HUES6 (cell line): Measurements from ENCODE around the gene NOVA2.

Source experiments
- H3K27ac ChIP-seq: 2 replicates; pipeline ENCODE4 v1.7.0; 2013; ENCODE audit warnings: low read depth, mild to moderate bottlenecking, low read length, inconsistent platforms
- H3K27me3 ChIP-seq: 2 replicates; pipeline ENCODE4 v1.6.1; 2013; ENCODE audit warnings: low read length; ENCODE audit not compliant: control insufficient read depth, insufficient read depth
- H3K36me3 ChIP-seq: 2 replicates; pipeline ENCODE4 v1.6.1; 2013; ENCODE audit warnings: low read length; ENCODE audit not compliant: control insufficient read depth, insufficient read depth
- H3K4me1 ChIP-seq: 2 replicates; pipeline ENCODE4 v1.6.1; 2013; ENCODE audit warnings: low read length; ENCODE audit not compliant: control insufficient read depth, insufficient read depth
- H3K4me3 ChIP-seq: 2 replicates; pipeline ENCODE4 v1.5.1; 2013; ENCODE audit warnings: low read depth, low read length
- H3K9ac ChIP-seq: one replicate; pipeline ENCODE4 v1.6.1; 2013; ENCODE audit warnings: mild to moderate bottlenecking, low read length
- H3K9me3 ChIP-seq: 2 replicates; pipeline ENCODE4 v1.6.1; 2013; ENCODE audit warnings: low read depth, low read length; ENCODE audit not compliant: control insufficient read depth, insufficient read depth

The NOVA2 gene

GRCh38 chr19:45973553-45974338, at the start of gene NOVA2:
Gene NOVA2, minus strand, starts transcription at chr19:45973865. Its CDS starts 514 bp downstream, at chr19:45973351.
- no peak within 1 kb of the TSS for H3K9ac ChIP-seq

GRCh38 chr19:46023311-46023779, 49.7 kb upstream of the NOVA2 start:
- no peaks in the 10 kb centered on the region for H3K27me3 ChIP-seq

More at GRCh38 chr19:45973553-45974338, at the start of gene NOVA2:
- H3K9me3 ChIP-seq, result no peaks in the 10 kb centered on the region
- H3K4me1 ChIP-seq, result peaks cover 9% of the 10 kb centered on the region; the same call in 1 of the 2 replicates
- H3K4me3 ChIP-seq, result peak within 1 kb of the TSS; percentile 70
- H3K36me3 ChIP-seq, result no peaks in the 10 kb centered on the region
- no peak within 1 kb of the TSS for H3K27ac ChIP-seq
- peaks cover 69% of the 10 kb centered on the region for H3K27me3 ChIP-seq

GRCh38 chr19:46022431-46023310, 49.0 kb upstream of the NOVA2 start, which contains the start of gene PGLYRP1:
Gene PGLYRP1, minus strand, starts transcription at chr19:46023053. Its CDS starts 32 bp downstream, at chr19:46023021.
- H3K4me3 ChIP-seq, result no peak within 1 kb of the TSS
- no peak within 1 kb of the TSS for H3K9ac ChIP-seq
- H3K27me3 ChIP-seq, result no peaks in the 10 kb centered on the region
- H3K36me3 ChIP-seq, result 0 out of 2 replicates have a peak, but pooled peaks cover 6% of the 10 kb centered on the region
- no peaks in the 10 kb centered on the region for H3K9me3 ChIP-seq
- H3K27ac ChIP-seq, result no peak within 1 kb of the TSS
- H3K4me1 ChIP-seq, result peaks cover 10% of the 10 kb centered on the region

More at GRCh38 chr19:46023311-46023779, 49.7 kb upstream of the NOVA2 start:
- H3K9ac ChIP-seq, result no peak overlapping the region
- no peak overlapping the region for H3K27ac ChIP-seq
- H3K4me1 ChIP-seq, result peaks cover 10% of the 10 kb centered on the region
- H3K9me3 ChIP-seq, result no peaks in the 10 kb centered on the region
- H3K36me3 ChIP-seq, result 0 out of 2 replicates have a peak, but pooled peaks cover 2% of the 10 kb centered on the region
- H3K4me3 ChIP-seq, result no peak overlapping the region

DNA sequence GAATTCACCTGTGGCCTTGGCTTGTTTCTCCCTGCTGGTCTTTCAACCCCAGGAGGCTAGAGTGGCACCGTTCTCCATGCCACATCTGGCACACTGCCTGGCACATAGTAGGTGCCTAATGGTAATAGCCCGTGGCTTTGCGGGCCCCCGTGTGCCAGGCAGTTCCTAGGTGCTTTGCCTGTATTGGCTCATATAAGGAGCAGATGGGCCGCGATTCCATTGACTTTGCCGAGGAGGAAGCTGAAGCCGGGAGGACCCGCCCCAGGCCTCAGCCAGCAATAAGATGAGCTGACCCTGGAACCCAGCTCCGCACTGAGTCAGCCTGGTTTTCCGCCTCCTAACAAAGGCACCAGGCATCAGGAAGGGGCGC, 48.4 kb upstream of the NOVA2 start:
- Histone ChIP-seq H3K4me1 (peaks cover 12% of the 10 kb centered on the region), H3K4me3 (no peak overlapping the region), H3K27ac (no peak overlapping the region), H3K9me3 (no peaks in the 10 kb centered on the region), H3K36me3 (0 out of 2 replicates have a peak, but pooled peaks cover 6% of the 10 kb centered on the region), H3K9ac (no peak overlapping the region), H3K27me3 (no peaks in the 10 kb centered on the region)

DNA sequence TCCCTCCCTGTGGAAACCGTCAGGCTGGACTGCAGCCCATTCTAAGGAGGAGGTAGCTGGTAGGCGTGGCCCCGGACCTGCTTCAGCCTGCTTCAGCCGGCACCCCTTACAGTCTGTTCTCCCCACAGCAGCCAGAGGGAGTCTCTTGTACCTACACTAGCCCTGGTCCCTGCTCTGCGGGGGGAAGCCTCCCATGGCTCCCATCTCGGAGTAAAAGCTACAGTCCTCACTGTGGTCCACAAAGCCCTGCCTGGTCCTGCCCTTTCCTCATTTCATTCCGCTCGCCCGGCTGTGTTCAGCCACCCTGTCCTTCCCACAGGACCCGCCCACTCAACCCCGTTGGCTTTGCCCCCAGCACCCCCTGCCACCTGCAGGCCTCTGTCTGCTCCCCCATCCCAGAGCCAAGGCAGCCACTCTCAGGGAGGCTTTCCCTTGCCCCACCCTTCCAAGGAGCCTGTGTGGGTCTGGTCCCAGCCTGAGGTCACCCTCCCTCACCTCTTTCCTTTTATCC, 47.9 kb upstream of the NOVA2 start:
- H3K27ac ChIP-seq, result no peak overlapping the region
- no peaks in the 10 kb centered on the region for H3K9me3 ChIP-seq
- H3K4me3 ChIP-seq, result no peak overlapping the region
- H3K27me3 ChIP-seq, result peaks cover under 1% of the 10 kb centered on the region
- no peak overlapping the region for H3K9ac ChIP-seq
- H3K4me1 ChIP-seq, result peaks cover 13% of the 10 kb centered on the region
- H3K36me3 ChIP-seq, result 0 out of 2 replicates have a peak, but pooled peaks cover 6% of the 10 kb centered on the region

DNA sequence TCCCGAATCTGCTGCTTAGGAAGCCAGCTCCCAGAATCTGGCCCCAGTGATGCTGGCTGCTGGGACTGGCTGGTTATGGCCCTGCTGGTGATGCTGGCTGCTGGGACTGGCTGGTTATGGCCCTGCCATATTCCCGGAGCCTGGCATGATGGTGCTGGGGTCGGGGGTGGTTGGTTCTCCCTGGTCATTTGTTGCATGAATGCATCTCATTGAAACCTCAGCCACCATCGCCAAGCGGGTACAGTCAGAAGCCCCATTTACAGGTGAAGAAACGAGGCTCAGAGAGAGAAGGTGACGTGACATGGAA, 47.1 kb upstream of the NOVA2 start:
- H3K27ac ChIP-seq, result no peak overlapping the region
- H3K4me3 ChIP-seq, result no peak overlapping the region
- peaks cover 9% of the 10 kb centered on the region for H3K27me3 ChIP-seq
- no peak overlapping the region for H3K9ac ChIP-seq
- 0 out of 2 replicates have a peak, but pooled peaks cover 6% of the 10 kb centered on the region for H3K36me3 ChIP-seq
- H3K9me3 ChIP-seq, result no peaks in the 10 kb centered on the region
- peaks cover 18% of the 10 kb centered on the region for H3K4me1 ChIP-seq

DNA sequence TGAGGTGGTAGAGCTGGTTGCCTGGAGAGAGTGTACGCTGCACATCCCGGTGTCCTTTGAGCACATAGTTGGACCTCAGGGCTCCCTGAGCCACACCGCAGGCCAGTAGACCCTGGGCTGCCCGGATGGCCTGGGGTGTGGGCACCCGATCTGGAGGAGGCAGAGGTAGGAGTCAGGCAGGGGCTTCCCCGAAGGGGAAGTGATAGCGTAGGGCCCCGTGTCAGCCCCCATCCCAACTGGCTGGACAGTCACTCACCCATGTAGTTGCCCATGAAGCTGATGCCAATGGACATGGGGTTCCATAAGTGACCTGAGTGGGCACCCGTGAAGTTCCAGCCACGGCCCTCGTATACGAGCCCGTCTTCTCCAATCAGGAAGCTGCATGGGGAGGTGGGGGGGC, 45.6 kb upstream of the NOVA2 start:
- H3K4me3 ChIP-seq, result no peak overlapping the region
- no peak overlapping the region for H3K9ac ChIP-seq
- H3K27ac ChIP-seq, result no peak overlapping the region
- H3K27me3 ChIP-seq, result peaks cover 23% of the 10 kb centered on the region
- H3K36me3 ChIP-seq, result 0 out of 2 replicates have a peak, but pooled peaks cover 6% of the 10 kb centered on the region
- peaks cover 27% of the 10 kb centered on the region for H3K4me1 ChIP-seq
- no peaks in the 10 kb centered on the region for H3K9me3 ChIP-seq

DNA sequence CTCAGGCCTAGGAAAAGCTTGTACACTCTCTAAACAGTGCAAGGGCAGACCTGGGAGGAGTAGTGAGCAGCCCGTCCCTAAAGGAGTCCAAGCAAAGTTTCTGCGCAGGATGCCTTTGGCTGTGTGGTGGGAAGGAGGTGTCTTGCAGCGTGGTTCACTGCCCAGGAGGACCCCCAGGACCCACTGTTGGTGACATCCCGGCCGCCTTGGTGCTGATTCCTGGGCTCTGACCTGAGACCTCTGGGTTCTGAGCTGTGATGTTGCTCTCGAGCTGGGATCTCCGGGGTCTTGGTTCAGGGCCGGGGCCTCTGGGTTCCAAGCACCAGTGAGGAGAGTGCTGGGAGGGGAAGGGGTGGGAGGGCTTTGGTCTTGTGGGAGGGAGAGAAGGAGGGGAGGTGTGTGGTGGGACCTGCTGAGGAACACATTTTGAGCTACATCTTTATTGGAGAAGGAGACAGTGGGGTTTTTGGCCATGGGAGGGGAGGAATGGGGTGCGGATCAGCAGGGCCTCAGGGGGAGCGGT, 45.1 kb upstream of the NOVA2 start:
- Histone ChIP-seq H3K4me1 (peaks cover 27% of the 10 kb centered on the region), H3K4me3 (no peak overlapping the region), H3K27ac (no peak overlapping the region), H3K9ac (no peak overlapping the region), H3K9me3 (no peaks in the 10 kb centered on the region), H3K36me3 (0 out of 2 replicates have a peak, but pooled peaks cover 6% of the 10 kb centered on the region), H3K27me3 (peaks cover 27% of the 10 kb centered on the region)

DNA sequence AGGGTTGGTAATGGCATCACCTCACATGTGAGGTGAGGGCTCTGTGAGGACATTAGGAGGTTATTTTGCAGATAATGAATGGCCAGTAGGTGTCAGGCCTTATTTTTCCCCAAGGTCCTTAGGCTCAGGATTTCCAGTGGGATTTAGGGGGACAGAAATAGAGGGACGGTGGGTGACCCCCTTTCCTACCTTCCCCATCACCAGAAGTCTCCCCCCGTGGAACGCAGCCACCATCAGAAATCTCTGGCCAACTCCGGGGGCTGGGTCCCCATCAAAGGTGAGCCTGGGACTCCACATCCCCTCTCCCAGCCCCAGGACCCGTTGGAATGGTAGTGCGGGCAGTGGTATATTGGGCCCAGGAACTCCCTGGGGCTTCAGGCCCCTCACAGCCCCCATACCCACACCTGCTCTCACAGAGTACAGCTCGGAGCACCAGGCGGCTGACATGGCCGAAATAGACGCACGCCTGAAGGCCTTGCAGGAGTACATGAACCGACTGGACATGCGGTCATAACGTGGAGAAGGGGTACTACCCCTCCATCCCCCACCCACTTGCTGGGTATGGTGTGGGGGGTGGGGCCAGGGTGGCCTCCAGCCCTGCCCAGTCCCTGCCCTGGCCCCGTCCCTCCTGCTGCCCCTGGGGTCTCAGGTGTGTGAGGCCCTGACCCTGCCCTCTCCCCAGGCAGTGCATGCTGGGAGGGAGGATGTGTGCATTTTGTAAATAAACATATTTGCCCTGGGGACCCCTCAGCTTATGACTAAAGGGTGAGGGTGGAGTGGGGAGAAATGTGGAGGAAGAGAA, 44.4 kb upstream of the NOVA2 start:
- H3K27ac ChIP-seq, result no peak overlapping the region
- H3K9ac ChIP-seq, result no peak overlapping the region
- no peaks in the 10 kb centered on the region for H3K9me3 ChIP-seq
- peaks cover 32% of the 10 kb centered on the region for H3K27me3 ChIP-seq
- peaks cover 27% of the 10 kb centered on the region for H3K4me1 ChIP-seq
- 0 out of 2 replicates have a peak, but pooled peaks cover 6% of the 10 kb centered on the region for H3K36me3 ChIP-seq
- no peak overlapping the region for H3K4me3 ChIP-seq

- Histone ChIP-seq H3K4me3 (no peak overlapping the region), H3K27ac (no peak overlapping the region), H3K4me1 (peaks cover 20% of the 10 kb centered on the region), H3K9me3 (no peaks in the 10 kb centered on the region), H3K27me3 (peaks cover 32% of the 10 kb centered on the region), H3K36me3 (0 out of 2 replicates have a peak, but pooled peaks cover 6% of the 10 kb centered on the region), H3K9ac (no peak overlapping the region)
These were observed 43.4 kb upstream of the NOVA2 start for GRCh38 chr19:46017095-46017429.
